K562 (cell line): ENCODE results near the gene GNAT1. TPM values are rescaled to one million over a fixed set of nuclear protein-coding genes. Genes with fewer than 3 reads are reported as not detected.

Source experiments
- ATAC-seq: fragments of 200-7000 bp; cut with Tn5 transposase; 3 replicates; pipeline ENCODE4 v1.9.1; 2020; ENCODE audit warnings: moderate library complexity
- BruUV-seq: library from RNA; stranded (reverse); fragments of 400-500 nt; replicated peaks from 2 replicates; lab custom pipeline; 2021; lab: Mats Ljungman, UMichigan
- CTCF ChIA-PET: fragments of 300-600 bp; formaldehyde crosslinking; extraction: SDS; loops from one replicate; lab custom pipeline; 2021; ENCODE audit warnings: low intra/inter-chr PET ratio; lab: Yijun Ruan, JAX
- POLR2A ChIA-PET: fragments of 300-600, 350-650 bp; sonication (Branson Sonifier 250); formaldehyde crosslinking; extraction: SDS; loops from one replicate; lab custom pipeline; 2021; ENCODE audit warnings: antibody characterized with exemption, inconsistent platforms; lab: Yijun Ruan, JAX
- DNase-seq, 4 experiments: peaks; one replicate each; pipeline versions ENCODE4 v3.0.0 to v3.0.0-alpha.2; 2011 to 2018; ENCODE audit warnings: low spot score in 3 of 4, mixed read lengths in 3 of 4; ENCODE audit errors: extremely low read depth in 1 of 4
- FAIRE-seq: peaks from 2 replicates; lab custom pipeline; 2011; peaks lifted over from hg19 to GRCh38; lab: Jason Lieb, UNC
- H2AFZ ChIP-seq: 2 replicates; pipeline ENCODE4 v1.6.0; 2011; ENCODE audit warnings: low read depth, low read length, control low read depth, inconsistent platforms
- H3K27ac ChIP-seq: fragments of 200-600 bp; 3 replicates; pipeline ENCODE4 v1.8.0; 2011; ENCODE audit warnings: low read depth, mild to moderate bottlenecking, control low read depth, inconsistent platforms, low read length, moderate library complexity, mixed read lengths; ENCODE audit errors: extremely low read depth
- H3K27me3 ChIP-seq, 2 experiments: fragments of 300-600 bp in 1 of 2; 2 replicates in 1 of 2; 3 replicates in 1 of 2; pipeline versions ENCODE4 v1.6.0 to v1.8.0; 2011; ENCODE audit warnings: inconsistent platforms in 2 of 2, low read length in 2 of 2, mild to moderate bottlenecking in 1 of 2, mixed read lengths in 1 of 2, moderate library complexity in 1 of 2; ENCODE audit not compliant: control insufficient read depth in 2 of 2, insufficient read depth in 2 of 2
- H3K36me3 ChIP-seq: fragments of 300-600 bp; 3 replicates; pipeline ENCODE4 v1.8.0; 2011; ENCODE audit warnings: mild to moderate bottlenecking, low read length, inconsistent platforms; ENCODE audit not compliant: control insufficient read depth, insufficient read depth
- H3K4me1 ChIP-seq, 2 experiments: fragments of 200-600 bp in 1 of 2; replicated peaks in 1 of 2; 2 replicates in 1 of 2; 3 replicates in 1 of 2; pipeline versions ENCODE4 v1.5.1 to v1.8.0; 2011; ENCODE audit warnings: inconsistent platforms in 2 of 2, low read length in 2 of 2, mild to moderate bottlenecking in 1 of 2, mixed read lengths in 1 of 2, moderate library complexity in 1 of 2; ENCODE audit not compliant: control insufficient read depth in 2 of 2, insufficient read depth in 2 of 2
- H3K4me2 ChIP-seq: 2 replicates; pipeline ENCODE4 v1.6.1; 2011; ENCODE audit warnings: low read length, control low read depth, inconsistent platforms, mixed read lengths; ENCODE audit not compliant: insufficient read depth
- H3K4me3 ChIP-seq: fragments of 200-600 bp; sonication (generic), shearing (Covaris generic); 2 replicates; pipeline ENCODE4 v1.5.1; 2016; ENCODE audit warnings: control low read depth, inconsistent platforms
- H3K79me2 ChIP-seq: fragments of 200-600 bp; 3 replicates; pipeline ENCODE4 v1.8.0; 2011; ENCODE audit warnings: low read length, inconsistent platforms; ENCODE audit not compliant: control insufficient read depth, insufficient read depth
- H3K9ac ChIP-seq, 2 experiments: 2 replicates each; pipeline versions ENCODE4 v1.6.0 to v1.6.1; 2011; ENCODE audit warnings: low read depth in 2 of 2, low read length in 2 of 2, control low read depth in 1 of 2, inconsistent platforms in 1 of 2, mild to moderate bottlenecking in 1 of 2, mixed read lengths in 1 of 2; ENCODE audit not compliant: insufficient read depth in 1 of 2
- H3K9me1 ChIP-seq: one replicate; pipeline ENCODE4 v1.6.0; 2011; ENCODE audit warnings: inconsistent platforms, mild to moderate bottlenecking, low read length, moderate library complexity; ENCODE audit not compliant: control insufficient read depth, insufficient read depth
- H3K9me3 ChIP-seq: replicated peaks from 2 replicates; pipeline ENCODE4 v1.5.1; 2011; ENCODE audit warnings: low read depth, low read length, inconsistent platforms; ENCODE audit not compliant: control insufficient read depth, insufficient read depth
- H4K20me1 ChIP-seq: replicated peaks from 2 replicates; pipeline ENCODE4 v1.6.1; 2011; ENCODE audit warnings: low read length, inconsistent platforms, mixed read lengths; ENCODE audit not compliant: control insufficient read depth, insufficient read depth
- CBFA2T2 ChIP-seq: fragments of 450-650 bp; conservative IDR thresholded peaks from 2 replicates; pipeline ENCODE4 v1.6.1; 2017; ENCODE audit warnings: mild to moderate bottlenecking
- HDGF ChIP-seq: fragments of 450-650 bp; IDR thresholded peaks from 2 replicates; pipeline ENCODE4 v1.6.1; 2016
- ID3 ChIP-seq, 2 experiments: fragments of 250-450 bp in 1 of 2; fragments of 450-650 bp in 1 of 2; sonication (Bioruptor Pico) in 1 of 2; IDR thresholded peaks; 2 replicates each; pipeline versions ENCODE4 v1.6.1 to v1.8.0; 2016 to 2021; ENCODE audit warnings: mild to moderate bottlenecking in 2 of 2, moderate library complexity in 2 of 2, missing compliant biosample characterization in 1 of 2, missing genetic modification characterization in 1 of 2
- POLR2AphosphoS5 ChIP-seq: IDR thresholded peaks from 2 replicates; pipeline ENCODE4 v1.6.1; 2011; ENCODE audit warnings: mild to moderate bottlenecking, low read depth, low read length, moderate library complexity; ENCODE audit not compliant: control insufficient read depth, insufficient read depth
- TCF3 ChIP-seq: sonication (generic); formaldehyde crosslinking; IDR thresholded peaks from 2 replicates; pipeline ENCODE4 v1.4.0; 2020; ENCODE audit warnings: mild to moderate bottlenecking, missing genetic modification reagents
- TEAD4 ChIP-seq, 2 experiments: sonication (generic) in 1 of 2; formaldehyde crosslinking in 1 of 2; IDR thresholded peaks; 2 replicates each; pipeline versions ENCODE4 v1.6.1 to v1.8.0; 2012 to 2022; ENCODE audit warnings: borderline replicate concordance in 1 of 2, inconsistent platforms in 1 of 2, low read length in 1 of 2, mild to moderate bottlenecking in 1 of 2, missing genetic modification reagents in 1 of 2
- ZBTB2 ChIP-seq: fragments of 450-650 bp; IDR thresholded peaks from 2 replicates; pipeline ENCODE4 v1.6.1; 2016; ENCODE audit warnings: antibody characterized with exemption
- ZNF146 ChIP-seq: IDR thresholded peaks from one replicate; pipeline ENCODE4 v1.6.1; 2018; ENCODE audit warnings: missing compliant biosample characterization; ENCODE audit not compliant: unreplicated experiment
- ZNF232 ChIP-seq: sonication (generic); formaldehyde crosslinking; IDR thresholded peaks from 2 replicates; pipeline ENCODE4 v1.8.0; 2022; ENCODE audit warnings: mild to moderate bottlenecking, missing genetic modification reagents
- WGBS: fragments of 100-300 bp; shearing (Covaris generic); methylation state at CpG from one replicate; pipeline ENCODE4 v1.1.6; 2016; ENCODE audit warnings: low coverage, mixed read lengths; ENCODE audit not compliant: insufficient coverage; ENCODE audit errors: missing lambda C conversion rate; 5-methylcytosine and 5-hydroxymethylcytosine counted together
- in situ Hi-C: fragments of 300-500 bp; cut with MboI; formaldehyde crosslinking; loops from 4 replicates; pipeline ENCODE4 v1.15.0; 2018; ENCODE audit warnings: inconsistent platforms, mixed read lengths
- intact Hi-C: fragments of 100-400 bp; cut with micrococcal nuclease; formaldehyde crosslinking; loops from 2 replicates; pipeline ENCODE4 v1.14.2; 2022
- polyA plus RNA-seq, 8 experiments: library from polyadenylated mRNA; depleted of rRNA in 4 of 8; stranded (reverse) in 5 of 8; unstranded in 3 of 8; fragments of >200 nt; fragmentation: Nextera tagmentation in 2 of 8; fragmentation: Illumina TruSeq in 1 of 8; extraction: Ambion mirVana in 2 of 8; extraction: Trizol in 1 of 8; gene quantifications; 2 replicates each; pipeline versions ENCODE4 v1.2.1 to v1.2.3, GENCODE V29; 2011 to 2014; ENCODE audit warnings: inconsistent platforms in 1 of 8, missing spikeins in 1 of 8
- total RNA-seq, 7 experiments: library from RNA; depleted of rRNA in 6 of 7; stranded (reverse); fragments of >200 nt in 6 of 7; fragmentation: Illumina TruSeq in 2 of 7; extraction: Trizol in 2 of 7; gene quantifications; 2 replicates each; pipeline versions ENCODE4 v1.2.1 to v1.2.3, GENCODE V29; 2011 to 2021; ENCODE audit warnings: low replicate concordance in 1 of 7
- TF ChIP-seq, protein P1 (sequence below): sonication (generic); formaldehyde crosslinking; IDR thresholded peaks from 2 replicates; pipeline ENCODE4 v1.8.0; 2022; ENCODE audit warnings: mild to moderate bottlenecking, missing genetic modification reagents
- TF ChIP-seq, protein P2 (sequence below): sonication (generic); formaldehyde crosslinking; IDR thresholded peaks from 2 replicates; pipeline ENCODE4 v1.8.1; 2023; ENCODE audit warnings: mild to moderate bottlenecking, missing genetic modification reagents
- TF ChIP-seq, protein P3 (sequence below), 3 experiments: IDR thresholded peaks in 2 of 3; conservative IDR thresholded peaks in 1 of 3; 2 replicates each; pipeline ENCODE4 v1.5.1; 2011 to 2012; ENCODE audit warnings: low read length in 3 of 3, mild to moderate bottlenecking in 3 of 3, control low read depth in 2 of 3, improper control_type of control experiment in 1 of 3, inconsistent platforms in 1 of 3, low read depth in 1 of 3, mixed read lengths in 1 of 3, moderate library complexity in 1 of 3; ENCODE audit not compliant: insufficient read depth in 2 of 3

GNAT1 gene
- total and polyA plus RNA-seq, 9 of the 15 experiments (the other 6 are each of a cell fraction or from before 2014, with no cell fraction given), result not detected

DNA sequence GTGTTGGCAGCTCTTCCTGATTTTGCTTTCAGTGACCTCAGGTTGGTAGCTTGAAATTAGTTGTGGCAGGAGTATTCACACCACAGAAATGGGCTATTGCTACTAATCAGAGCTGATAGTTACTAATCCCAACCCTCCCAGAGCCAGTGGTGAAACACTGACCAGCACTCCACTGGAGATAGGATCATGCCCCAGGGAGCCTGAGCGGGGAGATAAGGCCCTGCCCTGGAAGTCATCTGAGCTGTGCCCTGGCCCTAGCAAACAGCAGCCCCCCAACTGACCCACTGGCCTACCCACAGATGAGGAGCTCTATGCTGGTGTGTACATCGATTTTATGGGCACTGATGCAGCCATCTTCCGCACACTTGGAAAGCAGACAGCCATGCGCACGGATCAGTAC lies 9.4 kb upstream of the GNAT1 start (continued):
- TF ChIP-seq ZBTB2 (no peak), HDGF (no peak), CBFA2T2 (no peak), ZNF232 (CRISPR knock-in tag) (no peak), TCF3 (CRISPR knock-in tag) (0 out of 2 replicates have a peak, but pooled peaks have one; percentile 13), TEAD4 (IDR thresholded peaks at IDR 0.05; ENCODE audit: low read length) (no peak), TEAD4 (CRISPR knock-in tag; IDR thresholded peaks at IDR 0.05; ENCODE audit: borderline replicate concordance) (no peak)
- TF ChIP-seq, protein P1, sequence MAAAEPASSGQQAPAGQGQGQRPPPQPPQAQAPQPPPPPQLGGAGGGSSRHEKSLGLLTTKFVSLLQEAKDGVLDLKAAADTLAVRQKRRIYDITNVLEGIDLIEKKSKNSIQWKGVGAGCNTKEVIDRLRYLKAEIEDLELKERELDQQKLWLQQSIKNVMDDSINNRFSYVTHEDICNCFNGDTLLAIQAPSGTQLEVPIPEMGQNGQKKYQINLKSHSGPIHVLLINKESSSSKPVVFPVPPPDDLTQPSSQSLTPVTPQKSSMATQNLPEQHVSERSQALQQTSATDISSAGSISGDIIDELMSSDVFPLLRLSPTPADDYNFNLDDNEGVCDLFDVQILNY (CRISPR knock-in tag), result no peak

DNA sequence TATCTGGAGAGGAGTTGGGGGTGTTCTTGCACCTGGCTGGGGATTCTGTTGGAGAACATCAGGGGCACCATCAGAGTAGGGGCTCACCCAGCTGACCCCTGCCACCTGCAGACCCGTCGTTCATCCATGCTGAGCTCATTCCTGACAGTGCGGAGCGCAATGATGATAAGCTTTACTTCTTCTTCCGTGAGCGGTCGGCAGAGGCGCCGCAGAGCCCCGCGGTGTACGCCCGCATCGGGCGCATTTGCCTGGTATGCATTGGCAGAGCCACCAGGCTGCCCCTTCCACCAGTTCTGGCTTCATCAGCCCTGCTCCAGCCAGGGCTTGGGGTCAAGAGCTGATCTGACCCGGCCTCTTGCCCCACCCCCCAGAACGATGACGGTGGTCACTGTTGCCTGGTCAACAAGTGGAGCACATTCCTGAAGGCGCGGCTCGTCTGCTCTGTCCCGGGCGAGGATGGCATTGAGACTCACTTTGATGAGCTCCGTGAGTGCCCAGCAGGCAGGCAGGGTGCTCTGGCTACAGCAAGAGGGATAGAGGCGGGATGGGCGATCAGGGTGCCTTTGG lies 8.8 kb upstream of the GNAT1 start:
- Histone ChIP-seq H3K36me3 (no peaks in the 10 kb centered on the region), H3K9ac (peak overlapping the region in 1 of 2 experiments; percentile 45; a peak in 1 of 4 replicates), H3K4me2 (no peak overlapping the region; the same call in 1 of the 2 replicates), H3K4me1 (peaks cover 0 to 27% of the 10 kb centered on the region in 2 experiments; a peak in 3 of 5 replicates), H3K27me3 (no peaks in the 10 kb centered on the region), H3K9me3 (no peaks in the 10 kb centered on the region), H3K27ac (no peak overlapping the region), H4K20me1 (no peaks in the 10 kb centered on the region), H3K4me3 (no peak overlapping the region), H3K9me1 (no peaks in the 10 kb centered on the region), H2AFZ (no peak overlapping the region), H3K79me2 (no peaks in the 10 kb centered on the region)
- BruUV-seq, result no TSS peak
- in situ Hi-C loops (loop anchor here (5.0 kb wide), 1 partner anchor 60 kb away; no protein-coding TSS in a partner anchor), intact Hi-C loops (no loop called here)
- no peak for DNase-seq
- CTCF ChIA-PET, result no interaction called here
- no peak for FAIRE-seq
- POLR2A ChIA-PET, result interaction anchor here (1.0 to 1.3 kb wide), 3 partner anchors 17 to 62 kb away, joined by 3 to 5 read pairs (median 3); no protein-coding TSS in a partner anchor
- ATAC-seq, result peak; percentile 63
- 32% methylated on average over 13 of the region's 26 CpGs for WGBS
- TF ChIP-seq ID3 (CRISPR knock-in tag; IDR thresholded peaks at IDR 0.05) (no peak), ID3 (tag; IDR thresholded peaks at IDR 0.05) (no peak), ZNF146 (no peak), POLR2AphosphoS5 (no peak)
- TF ChIP-seq, protein P2, sequence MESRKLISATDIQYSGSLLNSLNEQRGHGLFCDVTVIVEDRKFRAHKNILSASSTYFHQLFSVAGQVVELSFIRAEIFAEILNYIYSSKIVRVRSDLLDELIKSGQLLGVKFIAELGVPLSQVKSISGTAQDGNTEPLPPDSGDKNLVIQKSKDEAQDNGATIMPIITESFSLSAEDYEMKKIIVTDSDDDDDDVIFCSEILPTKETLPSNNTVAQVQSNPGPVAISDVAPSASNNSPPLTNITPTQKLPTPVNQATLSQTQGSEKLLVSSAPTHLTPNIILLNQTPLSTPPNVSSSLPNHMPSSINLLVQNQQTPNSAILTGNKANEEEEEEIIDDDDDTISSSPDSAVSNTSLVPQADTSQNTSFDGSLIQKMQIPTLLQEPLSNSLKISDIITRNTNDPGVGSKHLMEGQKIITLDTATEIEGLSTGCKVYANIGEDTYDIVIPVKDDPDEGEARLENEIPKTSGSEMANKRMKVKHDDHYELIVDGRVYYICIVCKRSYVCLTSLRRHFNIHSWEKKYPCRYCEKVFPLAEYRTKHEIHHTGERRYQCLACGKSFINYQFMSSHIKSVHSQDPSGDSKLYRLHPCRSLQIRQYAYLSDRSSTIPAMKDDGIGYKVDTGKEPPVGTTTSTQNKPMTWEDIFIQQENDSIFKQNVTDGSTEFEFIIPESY (CRISPR knock-in tag), result peak; percentile 56; the same call in 1 of the 2 replicates
- TF ChIP-seq, protein P3, sequence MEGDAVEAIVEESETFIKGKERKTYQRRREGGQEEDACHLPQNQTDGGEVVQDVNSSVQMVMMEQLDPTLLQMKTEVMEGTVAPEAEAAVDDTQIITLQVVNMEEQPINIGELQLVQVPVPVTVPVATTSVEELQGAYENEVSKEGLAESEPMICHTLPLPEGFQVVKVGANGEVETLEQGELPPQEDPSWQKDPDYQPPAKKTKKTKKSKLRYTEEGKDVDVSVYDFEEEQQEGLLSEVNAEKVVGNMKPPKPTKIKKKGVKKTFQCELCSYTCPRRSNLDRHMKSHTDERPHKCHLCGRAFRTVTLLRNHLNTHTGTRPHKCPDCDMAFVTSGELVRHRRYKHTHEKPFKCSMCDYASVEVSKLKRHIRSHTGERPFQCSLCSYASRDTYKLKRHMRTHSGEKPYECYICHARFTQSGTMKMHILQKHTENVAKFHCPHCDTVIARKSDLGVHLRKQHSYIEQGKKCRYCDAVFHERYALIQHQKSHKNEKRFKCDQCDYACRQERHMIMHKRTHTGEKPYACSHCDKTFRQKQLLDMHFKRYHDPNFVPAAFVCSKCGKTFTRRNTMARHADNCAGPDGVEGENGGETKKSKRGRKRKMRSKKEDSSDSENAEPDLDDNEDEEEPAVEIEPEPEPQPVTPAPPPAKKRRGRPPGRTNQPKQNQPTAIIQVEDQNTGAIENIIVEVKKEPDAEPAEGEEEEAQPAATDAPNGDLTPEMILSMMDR (IDR thresholded peaks at IDR 0.05 in 2 of 3, conservative IDR thresholded peaks at IDR 0.05 in 1 of 3; ENCODE audit: insufficient read depth in 2 of 3, low read depth in 1 of 3, low read length in 3 of 3), result peak in 2 of 3 experiments; percentile 7 to 23; a peak in 1 of 6 replicates
